ENCODE data around the gene MAP3K8.
"Not testable (repeated sequence)": the region's sequence is repeated elsewhere in the genome, so short reads cannot be mapped to it uniquely, and the experiment has no call there.

The MAP3K8 gene

DNA sequence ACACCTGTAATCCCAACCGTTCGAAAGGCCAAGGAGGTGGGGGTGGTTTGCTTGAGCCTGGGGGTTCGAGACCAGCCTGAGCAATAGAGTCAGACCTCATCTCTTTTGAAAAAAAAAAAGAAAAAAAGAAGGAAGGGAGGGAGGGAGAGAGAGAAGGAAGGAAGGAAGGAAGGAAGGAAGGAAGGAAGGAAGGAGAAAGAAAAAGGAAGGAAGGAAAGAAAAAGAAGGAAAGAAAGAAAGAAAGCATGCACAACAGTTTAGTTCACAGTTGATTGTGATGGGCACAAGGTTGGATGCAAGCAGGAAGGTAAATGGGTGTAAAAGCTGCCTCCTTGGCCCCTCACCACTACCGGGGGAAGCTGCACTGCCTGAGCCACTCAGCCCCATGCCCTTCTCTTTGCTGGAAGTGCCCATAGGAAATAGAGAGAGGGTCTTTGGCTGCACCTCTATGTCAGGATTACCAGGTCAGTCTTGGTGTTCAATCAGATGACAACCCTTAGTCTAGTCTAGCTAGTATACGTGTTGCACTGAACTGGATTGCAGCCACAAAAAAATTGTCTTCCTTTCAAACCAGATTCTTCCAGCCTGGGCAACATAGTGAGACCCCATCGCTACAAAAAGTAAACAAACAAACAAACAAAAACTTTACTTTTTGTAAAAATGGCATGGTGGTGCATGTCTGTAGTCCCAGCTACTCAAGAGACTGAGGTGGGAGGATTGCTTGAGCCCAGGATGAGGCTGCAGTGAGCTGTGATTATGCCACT, 20.0 kb downstream of the MAP3K8 start:
- DNase-seq = no peak

- no peak for DNase-seq
These were observed 20.9 kb downstream of the MAP3K8 start for GRCh38 chr10:30454744-30455510.

GRCh38 chr10:30455816-30456215, 21.8 kb downstream of the MAP3K8 start:
- DNase-seq = no peak

GRCh38 chr10:30456266-30456665, 22.3 kb downstream of the MAP3K8 start:
- DNase-seq = no peak

- DNase-seq = no peak
These were observed 25.3 kb downstream of the MAP3K8 start for GRCh38 chr10:30459283-30459682.

GRCh38 chr10:30460121-30460520, 26.1 kb downstream of the MAP3K8 start:
- DNase-seq = no peak

DNA sequence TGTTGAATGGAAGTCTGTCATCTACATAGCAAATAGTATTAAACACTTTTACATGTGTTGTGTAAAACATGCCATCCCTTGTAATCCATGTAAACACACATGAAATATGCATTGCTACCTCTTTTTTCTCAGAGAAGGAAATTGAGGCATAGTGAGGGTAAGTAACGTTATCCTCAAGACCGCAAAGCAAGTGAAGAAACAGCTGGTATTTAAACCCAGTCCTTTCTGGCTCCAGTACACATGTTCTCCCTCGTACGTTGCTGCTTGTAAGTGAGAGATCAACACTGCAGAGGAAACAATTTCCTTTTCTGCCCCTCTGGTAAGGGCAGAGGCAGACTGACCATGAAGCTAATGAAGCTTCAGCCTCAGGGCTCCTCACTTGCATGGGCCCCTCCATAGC, 28.5 kb downstream of the MAP3K8 start:
- no peak for DNase-seq

DNA sequence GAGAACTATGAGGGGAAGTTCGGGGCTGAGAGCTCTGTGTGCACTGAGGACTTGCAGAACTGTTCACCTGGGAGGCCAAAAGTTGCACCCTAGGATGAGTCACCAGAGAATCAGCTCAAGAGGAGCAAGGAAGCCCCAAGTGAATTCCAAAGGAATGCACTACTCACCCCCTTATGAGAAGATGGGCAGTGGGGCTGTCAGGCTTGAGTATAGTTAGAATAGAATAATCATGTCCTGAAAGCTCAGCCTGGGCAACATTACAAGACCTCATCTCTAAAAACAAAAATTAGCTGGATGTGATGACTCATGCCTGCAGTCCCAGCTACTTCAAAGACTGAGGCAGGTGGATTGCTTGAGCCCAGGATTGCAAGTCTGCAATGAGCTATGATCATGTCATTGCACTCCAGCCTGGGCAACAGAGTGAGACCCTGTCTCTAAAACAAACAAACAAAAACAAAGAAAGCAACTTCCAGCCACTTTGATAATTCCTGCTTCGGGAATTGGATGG, 30.0 kb downstream of the MAP3K8 start:
- no peak for DNase-seq

- no peak for DNase-seq
These were observed 30.7 kb downstream of the MAP3K8 start for GRCh38 chr10:30464675-30465074.

DNA sequence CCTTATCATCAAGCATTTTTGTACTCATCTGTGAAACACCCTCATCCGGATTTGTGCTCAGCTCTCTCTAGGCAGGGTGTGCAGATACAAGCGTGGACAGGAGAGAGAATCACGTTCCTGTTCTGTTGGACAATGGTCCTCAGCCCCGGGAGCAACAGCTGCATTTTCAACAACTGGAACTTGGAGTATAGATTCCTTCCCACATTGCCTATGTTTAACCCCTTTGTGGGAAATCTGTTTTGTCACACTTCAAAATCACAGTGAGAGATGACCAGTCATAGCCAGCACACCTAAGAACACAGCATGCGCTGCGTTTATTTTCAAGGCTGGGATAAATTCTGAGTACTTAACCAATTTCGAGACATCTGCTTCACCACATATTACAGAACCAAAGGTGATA, 32.5 kb downstream of the MAP3K8 start:
- DNase-seq = no peak

GRCh38 chr10:30467651-30468338, 33.8 kb downstream of the MAP3K8 start:
- DNase-seq = no peak

GRCh38 chr10:30472414-30473155, 38.6 kb downstream of the MAP3K8 start:
- DNase-seq = no peak

DNA sequence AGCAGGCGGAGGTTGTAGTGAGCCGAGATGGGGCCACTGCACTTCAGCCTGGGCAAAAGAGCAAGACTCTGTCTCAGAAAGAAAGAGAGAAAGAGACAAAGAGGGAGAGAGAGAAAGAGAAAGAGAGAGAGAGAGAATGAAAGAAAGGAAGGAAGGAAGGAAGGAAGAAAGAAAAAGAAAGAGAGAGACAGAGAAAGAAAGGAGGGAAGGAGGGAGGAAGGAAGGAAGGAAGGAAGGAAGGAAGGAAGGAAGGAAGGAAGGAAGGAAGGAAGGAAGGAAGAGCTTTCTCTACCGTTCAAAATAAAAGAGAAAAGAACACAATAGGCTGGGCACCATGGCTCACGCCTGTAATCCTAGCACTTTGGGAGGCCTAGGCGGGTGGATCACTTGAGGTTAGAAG, 41.5 kb downstream of the MAP3K8 start:
- not testable (repeated sequence) for DNase-seq

DNA sequence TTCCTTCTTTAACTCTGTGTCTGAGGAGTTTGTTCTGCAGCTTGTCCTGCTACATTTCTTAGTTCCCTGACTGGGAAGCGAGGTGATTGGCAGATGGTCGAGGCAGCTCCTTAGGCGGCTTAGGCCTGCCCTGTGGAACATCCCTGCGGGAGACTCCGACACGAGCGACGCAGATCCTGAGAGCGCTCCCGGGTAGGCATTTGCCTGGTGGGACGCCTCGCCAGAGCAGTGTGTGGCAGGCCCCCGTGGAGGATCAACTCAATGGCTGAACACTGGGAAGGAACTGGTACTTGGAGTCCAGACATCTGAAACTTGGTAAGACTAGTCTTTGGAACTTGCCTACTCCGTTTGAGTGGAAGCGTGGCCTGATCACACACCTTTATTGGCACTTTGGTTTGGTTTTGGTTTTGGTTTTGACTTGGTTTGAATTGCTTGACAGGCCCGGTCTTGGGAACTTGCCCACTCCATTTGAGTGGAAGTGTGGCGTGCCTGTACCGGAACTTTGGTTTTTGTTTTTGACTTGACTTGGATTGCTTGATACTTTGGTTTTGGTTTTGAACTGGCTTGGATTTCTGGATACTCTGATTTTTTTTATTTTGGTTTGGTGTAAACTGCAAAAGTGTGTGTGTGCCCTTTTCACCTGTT, 42.6 kb downstream of the MAP3K8 start:
- DNase-seq = no peak

GRCh38 chr10:30479513-30479912, 45.5 kb downstream of the MAP3K8 start:
- not testable (repeated sequence) for DNase-seq

- DNase-seq = no peak
These were observed 47.6 kb downstream of the MAP3K8 start for GRCh38 chr10:30481603-30482002.

DNA sequence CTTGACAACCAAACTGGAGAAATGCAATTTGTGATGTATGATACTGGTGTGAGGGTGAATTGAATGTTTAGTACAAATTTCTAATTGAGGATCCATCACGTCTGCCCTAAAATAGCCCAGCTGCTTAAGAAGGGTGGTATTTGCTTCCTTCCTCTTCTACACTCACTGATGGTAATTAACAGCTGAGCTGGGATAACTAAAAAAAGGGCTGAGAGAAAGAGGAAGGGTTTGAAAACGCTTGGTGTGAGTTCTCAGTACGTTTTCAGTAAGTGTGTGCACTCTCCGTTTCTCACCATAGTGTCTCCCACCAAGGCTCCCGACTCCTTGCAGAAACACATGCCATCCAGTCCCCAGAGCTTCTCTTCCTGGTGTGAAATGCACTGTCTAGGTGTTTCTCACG, 54.3 kb downstream of the MAP3K8 start:
- DNase-seq = no peak

DNA sequence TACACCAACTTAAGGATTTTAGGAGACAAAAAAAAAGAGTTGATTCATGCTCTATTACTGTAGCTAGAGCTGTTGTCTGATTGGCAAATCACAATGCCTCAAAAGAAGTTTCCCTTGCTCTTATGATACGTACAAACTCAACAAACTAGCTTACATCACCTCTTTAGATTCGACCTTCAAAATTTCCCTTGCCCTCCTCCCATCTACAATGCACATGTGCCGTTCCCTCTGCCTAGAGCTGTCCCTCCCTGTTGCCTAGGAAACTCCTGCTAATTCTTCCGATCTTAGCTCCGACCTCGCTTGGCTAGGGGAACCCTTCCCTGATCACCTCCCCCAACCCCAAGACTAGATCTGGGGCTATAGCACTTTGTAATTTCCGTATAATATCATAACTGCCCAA, 55.4 kb downstream of the MAP3K8 start:
- DNase-seq = no peak

DNA sequence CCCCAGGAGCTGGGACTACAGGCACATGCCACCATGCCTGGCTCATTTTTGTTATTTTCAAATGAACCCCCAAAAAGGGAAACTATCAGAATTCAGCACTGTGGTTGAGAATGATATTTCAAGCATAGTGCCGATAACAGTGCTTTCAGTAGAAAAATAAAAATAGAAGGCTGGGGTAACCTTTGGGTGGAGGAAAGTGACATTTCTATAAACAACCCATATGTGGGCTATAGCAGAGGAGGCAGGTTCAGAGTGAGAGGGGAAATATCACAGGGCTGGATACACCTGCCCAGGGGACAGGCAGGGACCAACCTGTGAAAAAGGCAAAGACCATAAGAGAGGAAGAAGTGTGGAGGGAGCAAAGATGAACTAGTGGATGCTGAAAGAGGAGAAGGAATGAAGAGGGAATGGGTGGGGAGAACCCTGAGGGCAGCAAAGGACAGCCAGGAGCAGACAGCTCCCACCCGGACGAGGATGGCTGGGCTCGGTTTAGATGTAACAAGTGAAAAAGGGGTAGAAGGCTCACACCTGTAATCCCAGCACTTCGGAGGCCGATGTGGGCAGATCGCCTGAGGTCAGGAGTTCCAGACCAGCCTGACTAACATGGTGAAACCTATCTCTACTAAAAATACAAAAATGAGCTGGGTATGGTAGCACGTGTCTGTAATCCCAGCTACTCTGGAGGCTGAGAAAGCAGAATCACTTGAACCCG, 56.5 kb downstream of the MAP3K8 start:
- DNase-seq = no peak

DNA sequence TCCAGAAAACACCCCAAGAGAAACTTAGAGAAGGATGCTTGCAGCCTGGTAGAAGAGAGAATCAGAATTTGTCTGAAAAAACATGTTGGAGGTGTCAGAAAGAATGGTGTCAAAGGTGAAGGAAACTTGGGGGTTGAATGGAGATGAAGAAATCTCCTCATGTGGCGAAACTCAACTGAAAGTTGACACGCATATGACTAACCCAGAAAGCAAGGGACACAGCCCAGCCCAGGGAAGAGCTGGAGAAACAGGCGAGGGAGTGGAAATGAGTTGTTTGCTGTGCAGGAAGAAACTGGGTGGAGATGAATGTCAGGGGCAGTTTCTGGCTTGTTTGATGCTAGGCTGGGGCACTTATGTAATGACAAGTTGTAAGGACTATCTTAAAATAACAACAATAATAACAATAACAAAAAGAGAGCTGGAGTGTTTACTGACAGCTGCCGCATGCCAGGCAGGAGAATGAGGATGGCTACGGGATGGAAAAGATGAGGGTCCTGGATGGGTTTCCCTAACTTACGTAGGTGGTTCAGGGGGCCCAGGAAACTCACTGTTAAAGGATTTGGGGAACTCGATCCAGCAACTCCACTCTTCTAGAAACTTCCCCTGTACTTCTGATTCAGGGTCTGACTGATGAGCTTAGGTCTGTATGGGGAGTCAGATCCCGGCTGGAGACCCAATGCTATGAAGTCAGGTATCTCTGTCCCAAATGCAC, 57.4 kb downstream of the MAP3K8 start:
- DNase-seq = no peak

DNA sequence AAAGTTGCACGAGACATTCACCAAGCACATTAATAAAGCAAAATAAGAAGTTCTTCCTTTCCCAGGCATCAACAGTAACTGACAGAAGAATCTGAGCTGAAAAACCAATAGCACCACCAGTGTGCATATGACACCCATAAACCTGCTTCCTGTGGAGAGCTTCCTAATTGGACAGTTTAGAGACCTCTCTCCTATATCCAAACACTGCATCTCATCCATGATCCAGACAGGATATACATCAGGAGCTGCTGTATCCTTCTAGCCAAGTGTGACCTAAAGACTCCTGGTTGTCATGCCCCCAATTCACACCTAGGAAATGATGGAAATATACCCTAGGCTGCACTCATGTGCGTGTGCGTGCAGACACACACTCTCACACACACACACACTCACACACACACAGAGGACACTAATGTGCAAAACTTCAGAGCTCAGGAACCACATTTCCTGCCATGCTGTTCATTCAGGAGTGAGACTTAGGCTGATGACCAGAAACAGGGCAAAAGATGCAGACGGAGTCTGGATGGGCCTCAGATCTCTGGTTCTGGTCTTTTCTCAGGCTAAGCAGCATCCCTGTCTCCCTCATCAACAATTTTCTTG, 58.0 kb downstream of the MAP3K8 start:
- DNase-seq = no peak

All from NCI-H2171 treated with DMSO at 0.1 percent for 48 hours (cell line).